Measurements from ENCODE around the gene HP1BP3.

Gene HP1BP3

DNA sequence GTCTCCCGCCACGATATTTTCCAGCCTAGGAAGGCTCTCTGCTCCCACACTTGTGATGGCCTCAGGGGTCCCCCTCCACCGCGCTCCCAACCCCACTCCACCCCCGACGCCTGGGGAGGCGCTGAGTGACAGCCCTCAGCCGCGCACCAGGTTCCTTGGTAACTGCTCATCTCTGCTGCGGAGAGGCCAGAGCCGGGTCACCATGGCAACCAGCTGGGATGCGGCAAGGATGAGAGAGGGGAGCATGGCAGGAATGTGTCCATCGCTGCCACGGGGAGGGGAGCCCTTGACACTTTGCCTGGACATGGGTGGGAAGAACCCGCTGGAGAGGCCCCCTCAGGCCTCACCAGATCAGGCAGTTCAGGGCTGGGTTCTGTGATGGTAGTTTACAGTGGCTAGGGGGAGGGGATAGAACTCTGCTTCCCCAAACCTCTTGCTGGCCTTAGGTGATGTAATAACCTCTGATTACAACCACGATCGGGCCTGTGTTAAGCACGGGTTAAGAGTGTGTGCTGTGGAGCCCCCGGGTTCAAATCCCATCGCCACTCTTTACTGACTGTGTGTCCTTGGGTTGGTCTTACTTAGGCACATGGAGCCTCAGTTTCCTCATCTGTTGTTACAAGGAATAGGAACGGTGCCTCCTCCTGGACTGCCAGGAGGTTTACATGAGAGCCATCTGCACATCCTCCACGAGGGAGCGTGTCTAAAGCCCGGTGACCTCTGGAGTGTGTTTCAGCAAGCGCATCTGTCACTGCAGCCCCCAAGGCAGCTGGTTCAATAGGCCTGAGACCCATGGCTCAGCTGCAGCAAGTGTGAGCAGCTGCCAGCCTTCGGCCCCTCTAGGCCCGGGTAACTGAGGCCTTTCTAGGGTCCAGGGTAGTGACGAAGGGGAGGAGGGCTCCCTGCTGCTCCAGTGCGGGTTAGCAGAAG lies 75.6 kb downstream of the HP1BP3 start:
- TF ChIP-seq, protein P1, sequence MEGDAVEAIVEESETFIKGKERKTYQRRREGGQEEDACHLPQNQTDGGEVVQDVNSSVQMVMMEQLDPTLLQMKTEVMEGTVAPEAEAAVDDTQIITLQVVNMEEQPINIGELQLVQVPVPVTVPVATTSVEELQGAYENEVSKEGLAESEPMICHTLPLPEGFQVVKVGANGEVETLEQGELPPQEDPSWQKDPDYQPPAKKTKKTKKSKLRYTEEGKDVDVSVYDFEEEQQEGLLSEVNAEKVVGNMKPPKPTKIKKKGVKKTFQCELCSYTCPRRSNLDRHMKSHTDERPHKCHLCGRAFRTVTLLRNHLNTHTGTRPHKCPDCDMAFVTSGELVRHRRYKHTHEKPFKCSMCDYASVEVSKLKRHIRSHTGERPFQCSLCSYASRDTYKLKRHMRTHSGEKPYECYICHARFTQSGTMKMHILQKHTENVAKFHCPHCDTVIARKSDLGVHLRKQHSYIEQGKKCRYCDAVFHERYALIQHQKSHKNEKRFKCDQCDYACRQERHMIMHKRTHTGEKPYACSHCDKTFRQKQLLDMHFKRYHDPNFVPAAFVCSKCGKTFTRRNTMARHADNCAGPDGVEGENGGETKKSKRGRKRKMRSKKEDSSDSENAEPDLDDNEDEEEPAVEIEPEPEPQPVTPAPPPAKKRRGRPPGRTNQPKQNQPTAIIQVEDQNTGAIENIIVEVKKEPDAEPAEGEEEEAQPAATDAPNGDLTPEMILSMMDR (IDR thresholded peaks at IDR 0.05; ENCODE audit: low read depth, low read length): peak; percentile 17
- no peaks in the 10 kb centered on the region for H3K36me3 ChIP-seq
- peak; percentile 62 for DNase-seq
- H3K27me3 ChIP-seq: no peaks in the 10 kb centered on the region
- no peaks in the 10 kb centered on the region for H3K4me1 ChIP-seq
- no peaks in the 10 kb centered on the region for H3K9me3 ChIP-seq
- H3K4me3 ChIP-seq (ENCODE audit: low read depth, low read length): no peak overlapping the region

DNA sequence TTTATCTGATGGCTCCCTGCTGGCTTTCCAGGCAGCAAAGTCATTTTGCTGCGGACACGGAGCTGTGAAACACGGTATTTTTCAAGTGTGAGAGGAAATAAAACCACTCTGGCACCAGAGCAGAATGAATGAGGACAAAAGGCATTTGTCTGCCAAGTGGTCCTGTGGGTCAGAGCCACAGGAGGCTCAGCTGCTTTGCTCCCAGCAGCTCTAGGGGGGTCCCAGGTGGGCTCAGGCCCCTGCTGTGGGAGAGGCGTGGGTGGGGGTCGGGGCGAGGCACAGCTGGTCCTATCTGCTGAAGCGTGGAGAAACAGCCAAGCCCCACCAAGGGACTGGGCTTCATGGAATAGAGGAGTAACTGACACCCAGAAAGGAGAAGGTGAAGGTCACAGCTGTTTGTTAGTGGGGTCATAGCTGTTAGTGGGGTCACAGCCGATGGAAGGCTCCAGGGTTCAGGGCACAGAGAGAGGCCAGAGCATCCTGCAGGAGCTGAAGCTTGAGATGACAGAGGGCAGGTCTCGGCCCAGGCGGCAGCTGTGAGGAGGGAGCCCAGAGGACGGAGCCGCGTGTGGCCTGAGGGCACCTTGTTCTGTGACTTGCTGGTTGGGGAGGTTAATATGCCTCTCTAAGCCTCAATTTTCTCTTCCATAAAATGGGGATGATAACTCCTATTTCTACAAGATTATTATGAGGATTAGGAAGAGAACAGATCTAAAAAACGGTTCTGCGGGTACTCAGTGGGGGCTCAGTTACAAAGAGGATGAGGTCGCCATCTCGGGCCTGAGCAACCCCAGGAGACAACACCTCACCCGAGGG lies 76.4 kb downstream of the HP1BP3 start:
- Histone ChIP-seq H3K36me3 (no peaks in the 10 kb centered on the region), H3K9me3 (no peaks in the 10 kb centered on the region), H3K4me1 (no peaks in the 10 kb centered on the region), H3K4me3 (ENCODE audit: low read depth, low read length) (no peak overlapping the region), H3K27me3 (no peaks in the 10 kb centered on the region)
- TF ChIP-seq, protein P1 (IDR thresholded peaks at IDR 0.05; ENCODE audit: low read depth, low read length): no peak
- DNase-seq: no peak

DNA sequence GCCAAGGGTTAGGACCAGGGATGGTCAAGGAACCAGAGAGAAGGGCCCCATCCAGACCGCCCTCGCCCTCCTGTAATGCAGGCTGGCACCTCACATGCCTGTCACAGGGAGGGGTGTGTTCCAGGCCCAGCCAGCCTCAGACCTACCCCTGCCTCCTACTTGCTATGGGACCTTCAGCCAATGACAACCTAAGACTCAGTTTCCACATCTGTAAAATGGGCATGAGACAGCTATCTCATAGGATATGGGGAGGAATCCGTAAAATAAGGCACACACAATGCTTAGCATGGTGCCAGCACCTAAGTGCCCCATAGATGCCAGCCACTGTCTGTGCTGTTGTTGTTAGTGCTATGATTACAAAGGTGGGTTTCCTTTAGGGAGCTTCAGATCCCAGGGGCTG lies 77.2 kb downstream of the HP1BP3 start:
- no peak for DNase-seq

DNA sequence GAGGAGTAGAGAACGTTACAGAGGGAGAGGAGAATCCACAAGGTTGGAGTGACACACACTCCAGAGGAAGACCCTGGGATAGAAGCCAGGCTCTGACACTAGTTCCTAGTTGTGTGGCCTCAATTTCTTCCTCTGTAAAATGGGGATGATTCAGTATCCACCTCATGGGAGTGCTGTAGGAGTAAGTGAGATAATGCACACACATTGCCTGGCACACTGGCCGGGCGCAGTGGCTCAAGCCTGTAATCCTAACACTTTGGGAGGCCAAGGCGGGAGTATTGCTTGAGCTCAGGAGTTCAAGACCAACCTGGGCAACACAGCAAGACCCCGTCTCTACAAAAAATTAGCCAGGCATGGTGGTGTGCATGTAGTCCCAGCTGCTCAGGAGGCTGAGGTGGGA lies 78.2 kb downstream of the HP1BP3 start:
- H3K27me3 ChIP-seq: no peaks in the 10 kb centered on the region
- no peaks in the 10 kb centered on the region for H3K36me3 ChIP-seq
- H3K9me3 ChIP-seq: no peaks in the 10 kb centered on the region
- H3K4me1 ChIP-seq: no peaks in the 10 kb centered on the region
- TF ChIP-seq, protein P1 (IDR thresholded peaks at IDR 0.05; ENCODE audit: low read depth, low read length): no peak
- no peak for DNase-seq
- no peak overlapping the region for H3K4me3 ChIP-seq (ENCODE audit: low read depth, low read length)

More for the DNA sequence above, 77.2 kb downstream of the HP1BP3 start:
- Histone ChIP-seq H3K9me3 (no peaks in the 10 kb centered on the region), H3K4me1 (no peaks in the 10 kb centered on the region), H3K27me3 (no peaks in the 10 kb centered on the region), H3K36me3 (no peaks in the 10 kb centered on the region), H3K4me3 (ENCODE audit: low read depth, low read length) (no peak overlapping the region)
- TF ChIP-seq, protein P1 (IDR thresholded peaks at IDR 0.05; ENCODE audit: low read depth, low read length): no peak

DNA sequence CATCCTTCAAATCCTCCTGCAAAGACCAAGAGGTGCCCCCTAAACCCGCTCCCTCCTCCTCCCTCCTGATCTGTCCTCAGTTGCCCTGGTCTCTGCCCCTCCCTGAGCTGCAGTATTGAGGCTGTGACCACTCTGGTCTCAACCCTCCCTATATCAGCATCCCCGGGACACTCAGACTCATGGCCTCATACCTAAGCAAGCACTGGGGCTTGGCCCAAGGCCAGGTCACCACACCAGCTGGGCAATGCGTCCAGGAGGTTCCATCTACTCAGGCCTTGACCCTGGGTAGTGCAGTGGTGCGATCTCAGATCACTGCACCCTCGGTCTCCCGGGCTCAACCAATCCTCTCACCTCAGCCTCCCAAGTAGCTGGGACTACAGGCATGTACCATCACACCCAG lies 79.0 kb downstream of the HP1BP3 start:
- Histone ChIP-seq H3K36me3 (no peaks in the 10 kb centered on the region), H3K9me3 (no peaks in the 10 kb centered on the region), H3K27me3 (no peaks in the 10 kb centered on the region), H3K4me3 (ENCODE audit: low read depth, low read length) (no peak overlapping the region), H3K4me1 (no peaks in the 10 kb centered on the region)
- DNase-seq: no peak
- TF ChIP-seq, protein P1 (IDR thresholded peaks at IDR 0.05; ENCODE audit: low read depth, low read length): no peak

Measured in BE2C (cell line).